Measurements from ENCODE around the gene CDK5R1.
A peak's percentile ranks its signal among the peaks of the same experiment; 100 is the strongest.

The CDK5R1 gene

GRCh38 chr17:32475258-32475657 is 11.5 kb upstream of the CDK5R1 start:
- no peak for DNase-seq

GRCh38 chr17:32477220-32477619 is 9.6 kb upstream of the CDK5R1 start:
- no peak for DNase-seq

- DNase-seq = no peak
These were observed 7.6 kb upstream of the CDK5R1 start for GRCh38 chr17:32479074-32479617.

GRCh38 chr17:32481193-32481592 is 5.6 kb upstream of the CDK5R1 start:
- DNase-seq = no peak

GRCh38 chr17:32482568-32483320 is 4.0 kb upstream of the CDK5R1 start:
- DNase-seq = no peak

GRCh38 chr17:32483451-32484019 is 3.3 kb upstream of the CDK5R1 start:
- peak; percentile 77 for DNase-seq

GRCh38 chr17:32484041-32484461 is 2.7 kb upstream of the CDK5R1 start:
- DNase-seq = no peak

GRCh38 chr17:32484628-32485027 is 2.2 kb upstream of the CDK5R1 start:
- DNase-seq = no peak

- DNase-seq = no peak
These were observed 1.3 kb upstream of the CDK5R1 start for GRCh38 chr17:32485261-32486110.

GRCh38 chr17:32486111-32486700 is 587 bp upstream of the CDK5R1 start:
- DNase-seq = peak; percentile 80

- no peak for DNase-seq
These were observed 832 bp downstream of the CDK5R1 start for GRCh38 chr17:32487473-32488176.

- DNase-seq = no peak
These were observed 1.4 kb downstream of the CDK5R1 start for GRCh38 chr17:32488177-32488542.

GRCh38 chr17:32488604-32489180 is 1.9 kb downstream of the CDK5R1 start:
- no peak for DNase-seq

GRCh38 chr17:32489320-32490100 is 2.7 kb downstream of the CDK5R1 start:
- DNase-seq = no peak

- peak; percentile 55 for DNase-seq
These were observed 3.3 kb downstream of the CDK5R1 start for GRCh38 chr17:32490101-32490482.

GRCh38 chr17:32491371-32492263 is 4.8 kb downstream of the CDK5R1 start:
- no peak for DNase-seq

- DNase-seq = no peak
These were observed 5.4 kb downstream of the CDK5R1 start for GRCh38 chr17:32492264-32492589.

- no peak for DNase-seq
These were observed 6.0 kb downstream of the CDK5R1 start for GRCh38 chr17:32492648-32493289.

- DNase-seq = no peak
These were observed 6.8 kb downstream of the CDK5R1 start for GRCh38 chr17:32493571-32493970.

- DNase-seq = no peak
These were observed 7.3 kb downstream of the CDK5R1 start for GRCh38 chr17:32493976-32494513.

All from NCI-H1092 (cell line).